Calu3 (cell line): ENCODE results near the gene MAFF. TPM values are rescaled to one million over a fixed set of nuclear protein-coding genes. Genes with fewer than 3 reads are reported as not detected.
A peak's percentile ranks its signal among the peaks of the same experiment; 100 is the strongest.

Experiments used
- BruUV-seq: library from RNA; stranded (reverse); fragments of 400-500 nt; replicated peaks from 2 replicates; lab custom pipeline; 2021; lab: Mats Ljungman, UMichigan
- CTCF ChIA-PET: fragments of 300-600 bp; sonication (Branson Sonifier 250); formaldehyde crosslinking; loops from one replicate; lab custom pipeline; 2022; ENCODE audit warnings: antibody characterized with exemption; lab: Charles Lee
- DNase-seq: peaks from one replicate; pipeline ENCODE4 v3.0.0; 2022
- H3K27ac Mint-ChIP-seq: one replicate; pipeline ENCODE4 v1.8.0; 2022; ENCODE audit warnings: mixed read lengths; ENCODE audit not compliant: unreplicated experiment
- H3K27me3 Mint-ChIP-seq: one replicate; pipeline ENCODE4 v1.8.0; 2022; ENCODE audit warnings: mixed read lengths; ENCODE audit not compliant: unreplicated experiment
- H3K36me3 Mint-ChIP-seq: one replicate; pipeline ENCODE4 v1.8.0; 2022; ENCODE audit warnings: mild to moderate bottlenecking, moderate library complexity, mixed read lengths; ENCODE audit not compliant: insufficient read depth, unreplicated experiment
- H3K4me1 Mint-ChIP-seq: one replicate; pipeline ENCODE4 v1.8.0; 2022; ENCODE audit warnings: mild to moderate bottlenecking, low read depth, mixed read lengths; ENCODE audit not compliant: unreplicated experiment
- H3K4me3 Mint-ChIP-seq: one replicate; pipeline ENCODE4 v1.8.0; 2022; ENCODE audit warnings: mild to moderate bottlenecking, low read depth, moderate library complexity, mixed read lengths; ENCODE audit not compliant: unreplicated experiment
- H3K9me3 Mint-ChIP-seq: one replicate; pipeline ENCODE4 v1.8.0; 2022; ENCODE audit warnings: low read depth, mixed read lengths; ENCODE audit not compliant: unreplicated experiment
- CTCF ChIP-seq: fragments of 200-600 bp; IDR thresholded peaks from one replicate; pipeline ENCODE4 v1.8.0; 2022; ENCODE audit warnings: antibody characterized with exemption; ENCODE audit not compliant: unreplicated experiment
- intact Hi-C: fragments of 100-400 bp; cut with micrococcal nuclease; formaldehyde crosslinking; loops from one replicate; pipeline ENCODE4 v1.10.0; 2022; ENCODE audit not compliant: unreplicated experiment
- total RNA-seq: library from RNA; stranded (reverse); gene quantifications from 2 replicates; pipeline ENCODE4 v1.2.3, GENCODE V29; 2022

MAFF gene
- total RNA-seq, 1 experiment from 2014 or later, result 62.4 TPM

DNA sequence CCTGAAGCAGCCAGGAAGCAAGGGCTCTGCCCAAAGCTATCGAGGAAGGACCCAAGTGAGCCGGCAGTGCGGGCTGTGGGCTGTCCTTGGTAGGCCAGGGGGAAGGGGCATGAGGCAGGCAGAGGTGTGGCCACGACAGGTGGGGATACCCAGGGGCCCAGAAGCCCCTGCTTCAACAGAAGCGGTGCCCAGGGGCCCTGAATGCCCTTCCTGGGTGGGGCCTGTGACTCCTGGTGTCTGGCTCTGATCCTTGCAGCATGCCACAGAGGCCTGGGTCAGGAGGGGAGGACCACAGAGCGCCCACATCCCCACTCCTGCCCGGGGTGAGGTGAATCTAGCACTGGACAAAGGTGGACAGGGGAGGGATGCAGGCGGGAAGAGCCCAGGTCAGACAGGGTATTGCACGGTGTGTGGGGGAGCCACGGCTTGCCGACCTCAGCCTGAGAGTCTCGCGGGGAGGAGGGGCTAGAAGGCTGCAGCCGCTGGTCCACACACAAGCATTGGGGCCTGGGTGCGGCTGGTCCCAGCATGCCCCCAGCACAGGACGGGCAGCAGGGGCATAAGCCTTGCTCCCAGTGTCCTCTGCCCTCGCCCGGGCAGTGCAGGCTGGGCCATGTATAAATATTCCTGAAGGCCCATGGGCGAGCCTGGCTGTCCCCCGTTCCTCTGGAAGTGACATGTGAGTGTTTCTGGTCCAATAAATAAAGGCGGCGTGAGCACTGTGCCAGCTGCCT, 19.0 kb downstream of the MAFF start:
- CTCF ChIA-PET, result interaction anchor here (1.2 to 1.4 kb wide), 2 partner anchors 8 to 22 kb away, joined by 3 to 5 read pairs; no protein-coding TSS in a partner anchor
- no peak for DNase-seq
- H3K27ac Mint-ChIP-seq, result peak overlapping the region; percentile 98
- intact Hi-C loops, result no loop called here
- peaks cover 87% of the 10 kb centered on the region for H3K36me3 Mint-ChIP-seq
- BruUV-seq, result no TSS peak
- TF ChIP-seq CTCF, result no peak
- no peaks in the 10 kb centered on the region for H3K9me3 Mint-ChIP-seq
- peaks cover 63% of the 10 kb centered on the region for H3K4me1 Mint-ChIP-seq
- H3K27me3 Mint-ChIP-seq, result no peaks in the 10 kb centered on the region
- H3K4me3 Mint-ChIP-seq, result peak overlapping the region; percentile 21

GRCh38 chr22:38221407-38221806, 19.6 kb downstream of the MAFF start:
- Mint-ChIP-seq H3K27me3 (no peaks in the 10 kb centered on the region), H3K27ac (peak overlapping the region; percentile 98), H3K36me3 (peaks cover 87% of the 10 kb centered on the region), H3K4me3 (peak overlapping the region; percentile 21), H3K4me1 (peaks cover 63% of the 10 kb centered on the region), H3K9me3 (no peaks in the 10 kb centered on the region)
- CTCF ChIA-PET, result interaction anchor here (1.2 kb wide), 1 partner anchor 22 kb away, joined by 3 read pairs; no protein-coding TSS in a partner anchor
- BruUV-seq, result no TSS peak
- no peak for DNase-seq
- intact Hi-C loops, result no loop called here
- no peak for TF ChIP-seq CTCF

DNA sequence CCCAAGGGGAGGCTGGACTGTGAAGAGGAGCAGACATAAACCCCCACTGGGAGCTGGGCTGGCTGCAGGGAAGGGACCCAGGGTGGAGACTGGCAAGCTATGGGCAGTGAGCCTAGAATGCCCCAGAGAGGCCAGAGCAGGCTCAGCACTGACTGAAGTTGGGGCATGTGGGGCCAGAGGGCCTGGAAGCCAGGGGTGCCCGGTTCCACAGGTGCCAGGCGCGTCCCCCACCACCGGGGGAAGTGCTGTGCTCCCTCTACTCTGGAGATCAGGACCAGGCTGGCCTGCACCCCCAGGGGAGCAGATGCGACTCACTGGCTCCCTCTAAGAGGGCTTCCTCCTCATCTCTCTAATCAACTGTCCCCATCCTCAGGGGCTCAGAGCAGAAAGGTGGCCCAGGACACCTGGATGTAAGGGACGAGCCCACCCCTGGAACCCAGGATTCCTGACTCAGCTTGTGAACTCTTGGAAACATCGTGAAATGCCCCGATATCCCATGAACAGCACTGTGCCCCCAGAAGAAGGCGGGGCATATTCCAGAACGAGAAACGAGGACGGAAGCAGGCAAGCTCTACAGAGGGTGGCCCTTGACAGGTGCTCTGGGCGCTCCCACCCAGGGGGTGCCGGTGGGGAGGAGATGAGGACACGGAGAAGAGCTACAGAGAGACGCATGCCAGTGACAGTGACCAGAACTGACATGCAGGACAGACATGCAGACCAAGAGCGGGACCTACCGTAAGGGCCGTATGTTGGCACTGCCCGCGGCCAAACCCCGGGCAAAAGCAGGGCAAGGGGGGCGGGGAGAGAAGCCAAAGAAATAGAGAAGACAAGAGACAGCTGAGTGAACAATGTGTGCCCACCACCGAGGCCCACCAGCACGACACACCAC, 20.4 kb downstream of the MAFF start:
- CTCF ChIA-PET, result interaction anchor here (0.5 to 1.2 kb wide), 3 partner anchors 21 to 109 kb away, joined by 3 to 4 read pairs (median 3); no protein-coding TSS in a partner anchor

More for the DNA sequence above, 20.4 kb downstream of the MAFF start:
- peaks cover 87% of the 10 kb centered on the region for H3K36me3 Mint-ChIP-seq
- H3K9me3 Mint-ChIP-seq, result no peaks in the 10 kb centered on the region
- H3K4me3 Mint-ChIP-seq, result peak overlapping the region; percentile 21
- intact Hi-C loops, result no loop called here
- H3K27me3 Mint-ChIP-seq, result no peaks in the 10 kb centered on the region
- TF ChIP-seq CTCF, result no peak
- no TSS peak for BruUV-seq
- H3K27ac Mint-ChIP-seq, result peak overlapping the region; percentile 98
- peaks cover 63% of the 10 kb centered on the region for H3K4me1 Mint-ChIP-seq
- DNase-seq, result no peak
